Activated CD8-positive, alpha-beta T cell treated with anti-CD3 and anti-CD28 coated beads for 36 hours (primary cell): ENCODE data around the gene GPR158. TPM values are rescaled to one million over a fixed set of nuclear protein-coding genes. Genes with fewer than 3 reads are reported as not detected.

Experiments
- ATAC-seq: fragments of 200-7000 bp; cut with Tn5 transposase; one replicate; pipeline ENCODE4 v1.10.0; 2021; ENCODE audit warnings: mild to moderate bottlenecking, moderate library complexity
- CTCF ChIA-PET: fragments of 350-600 bp; sonication (Branson Sonifier 250); formaldehyde crosslinking; loops from one replicate; lab custom pipeline; 2021; ENCODE audit warnings: antibody characterized with exemption; lab: Charles Lee
- POLR2A ChIA-PET: fragments of 350-600 bp; sonication (Branson Sonifier 250); formaldehyde crosslinking; loops from one replicate; lab custom pipeline; 2021; ENCODE audit warnings: antibody characterized with exemption; lab: Charles Lee
- DNase-seq: peaks from one replicate; pipeline ENCODE4 v3.0.0-alpha.2; 2020
- H3K27ac Mint-ChIP-seq: one replicate; pipeline ENCODE4 v1.8.0; 2021; ENCODE audit warnings: mild to moderate bottlenecking, mixed read lengths
- H3K27me3 Mint-ChIP-seq: one replicate; pipeline ENCODE4 v1.8.0; 2021; ENCODE audit warnings: mixed read lengths
- H3K36me3 Mint-ChIP-seq: one replicate; pipeline ENCODE4 v1.8.0; 2021; ENCODE audit warnings: low read depth, mixed read lengths
- H3K4me1 Mint-ChIP-seq: one replicate; pipeline ENCODE4 v1.8.0; 2021; ENCODE audit warnings: low read depth, mixed read lengths
- H3K4me3 Mint-ChIP-seq: one replicate; pipeline ENCODE4 v1.8.0; 2021; ENCODE audit warnings: mild to moderate bottlenecking, moderate library complexity, mixed read lengths
- H3K9me3 Mint-ChIP-seq: one replicate; pipeline ENCODE4 v1.8.0; 2021; ENCODE audit warnings: mixed read lengths
- intact Hi-C: fragments of 100-400 bp; cut with micrococcal nuclease; formaldehyde crosslinking; loops from one replicate; pipeline ENCODE4 v1.10.0; 2022
- total RNA-seq, 2 experiments: library from RNA; stranded (reverse); gene quantifications; one replicate each; pipeline ENCODE4 v1.2.3, GENCODE V29; 2021
- TF ChIP-seq, protein P1 (sequence below): fragments of 200-600 bp; IDR thresholded peaks from one replicate; pipeline ENCODE4 v1.8.0; 2022; ENCODE audit warnings: antibody characterized with exemption, mild to moderate bottlenecking

GPR158 gene
- total RNA-seq, 2 experiments from 2014 or later = not detected

GRCh38 chr10:25627606-25628005 is 452.8 kb downstream of the GPR158 start:
- no peaks in the 10 kb centered on the region for H3K36me3 Mint-ChIP-seq
- DNase-seq (no peak), ATAC-seq (no peak)
- TF ChIP-seq, protein P1, sequence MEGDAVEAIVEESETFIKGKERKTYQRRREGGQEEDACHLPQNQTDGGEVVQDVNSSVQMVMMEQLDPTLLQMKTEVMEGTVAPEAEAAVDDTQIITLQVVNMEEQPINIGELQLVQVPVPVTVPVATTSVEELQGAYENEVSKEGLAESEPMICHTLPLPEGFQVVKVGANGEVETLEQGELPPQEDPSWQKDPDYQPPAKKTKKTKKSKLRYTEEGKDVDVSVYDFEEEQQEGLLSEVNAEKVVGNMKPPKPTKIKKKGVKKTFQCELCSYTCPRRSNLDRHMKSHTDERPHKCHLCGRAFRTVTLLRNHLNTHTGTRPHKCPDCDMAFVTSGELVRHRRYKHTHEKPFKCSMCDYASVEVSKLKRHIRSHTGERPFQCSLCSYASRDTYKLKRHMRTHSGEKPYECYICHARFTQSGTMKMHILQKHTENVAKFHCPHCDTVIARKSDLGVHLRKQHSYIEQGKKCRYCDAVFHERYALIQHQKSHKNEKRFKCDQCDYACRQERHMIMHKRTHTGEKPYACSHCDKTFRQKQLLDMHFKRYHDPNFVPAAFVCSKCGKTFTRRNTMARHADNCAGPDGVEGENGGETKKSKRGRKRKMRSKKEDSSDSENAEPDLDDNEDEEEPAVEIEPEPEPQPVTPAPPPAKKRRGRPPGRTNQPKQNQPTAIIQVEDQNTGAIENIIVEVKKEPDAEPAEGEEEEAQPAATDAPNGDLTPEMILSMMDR = no peak
- H3K4me3 Mint-ChIP-seq = no peak overlapping the region
- no peaks in the 10 kb centered on the region for H3K9me3 Mint-ChIP-seq
- no peaks in the 10 kb centered on the region for H3K4me1 Mint-ChIP-seq
- intact Hi-C loops = no loop called here
- ChIA-PET POLR2A (no interaction called here), CTCF (no interaction called here)
- H3K27ac Mint-ChIP-seq = no peak overlapping the region
- H3K27me3 Mint-ChIP-seq = no peaks in the 10 kb centered on the region

- CTCF ChIA-PET = no interaction called here
- DNase-seq = no peak
- intact Hi-C loops = no loop called here
Observed at GRCh38 chr10:25629333-25629732, 454.5 kb downstream of the GPR158 start.

GRCh38 chr10:25631471-25631870 is 456.7 kb downstream of the GPR158 start:
- DNase-seq (no peak), ATAC-seq (no peak)
- Mint-ChIP-seq H3K4me3 (no peak overlapping the region), H3K9me3 (no peaks in the 10 kb centered on the region), H3K36me3 (no peaks in the 10 kb centered on the region), H3K27ac (no peak overlapping the region), H3K27me3 (no peaks in the 10 kb centered on the region), H3K4me1 (no peaks in the 10 kb centered on the region)
- CTCF ChIA-PET = no interaction called here
- TF ChIP-seq, protein P1 = no peak
- intact Hi-C loops = no loop called here
- POLR2A ChIA-PET = no interaction called here

More at GRCh38 chr10:25629333-25629732, 454.5 kb downstream of the GPR158 start:
- TF ChIP-seq, protein P1 = no peak
- H3K4me1 Mint-ChIP-seq = no peaks in the 10 kb centered on the region
- no peaks in the 10 kb centered on the region for H3K27me3 Mint-ChIP-seq
- H3K4me3 Mint-ChIP-seq = no peak overlapping the region
- no peak overlapping the region for H3K27ac Mint-ChIP-seq
- ATAC-seq = no peak
- POLR2A ChIA-PET = interaction anchor here (1.1 kb wide), 1 partner anchor 11 kb away, joined by 3 read pairs; no protein-coding TSS in a partner anchor
- no peaks in the 10 kb centered on the region for H3K9me3 Mint-ChIP-seq
- no peaks in the 10 kb centered on the region for H3K36me3 Mint-ChIP-seq

DNA sequence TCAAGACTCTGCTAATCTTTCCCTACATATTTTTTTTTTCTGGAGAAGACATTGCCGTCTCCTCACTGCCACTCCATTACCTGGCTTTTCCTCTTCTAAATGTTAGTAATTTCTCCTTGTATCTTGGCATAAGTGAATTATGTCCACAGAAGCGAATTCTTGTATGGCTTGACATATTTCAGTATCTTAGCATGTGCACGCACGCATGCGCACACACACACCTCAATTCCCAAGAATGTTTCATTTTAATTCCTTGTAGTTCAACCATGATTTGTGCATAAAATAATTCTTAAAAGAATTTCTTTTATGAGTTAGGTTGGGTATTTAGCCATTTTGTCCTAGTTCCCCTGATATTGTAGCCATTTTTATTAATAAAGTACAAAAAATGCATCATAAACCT is 458.0 kb downstream of the GPR158 start:
- H3K27me3 Mint-ChIP-seq = no peaks in the 10 kb centered on the region
- no peak overlapping the region for H3K27ac Mint-ChIP-seq
- H3K36me3 Mint-ChIP-seq = no peaks in the 10 kb centered on the region
- no peaks in the 10 kb centered on the region for H3K4me1 Mint-ChIP-seq
- H3K4me3 Mint-ChIP-seq = no peak overlapping the region
- ATAC-seq (no peak), DNase-seq (no peak)
- ChIA-PET POLR2A (no interaction called here), CTCF (no interaction called here)
- TF ChIP-seq, protein P1 = no peak
- H3K9me3 Mint-ChIP-seq = no peaks in the 10 kb centered on the region
- intact Hi-C loops = no loop called here

DNA sequence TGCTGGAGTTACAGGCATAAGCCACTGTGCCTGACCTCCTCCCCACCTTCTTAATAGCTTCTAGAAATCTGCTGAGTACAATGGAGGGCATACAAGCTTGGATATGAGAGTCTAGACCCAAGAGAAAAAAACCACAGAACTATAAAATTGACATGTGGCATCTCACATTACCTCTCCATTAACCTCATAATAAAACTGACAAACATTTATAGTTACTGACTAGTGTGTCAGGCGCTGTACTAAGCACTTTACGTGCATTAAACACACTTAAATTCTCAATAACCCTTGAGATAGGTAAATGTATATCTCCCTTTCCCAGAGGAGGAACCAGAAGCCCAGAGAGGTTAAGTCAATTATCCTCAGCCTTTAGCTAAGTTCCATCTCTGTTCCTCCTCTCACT is 458.7 kb downstream of the GPR158 start:
- H3K4me1 Mint-ChIP-seq = no peaks in the 10 kb centered on the region
- ChIA-PET POLR2A (no interaction called here), CTCF (no interaction called here)
- DNase-seq = no peak
- intact Hi-C loops = no loop called here
- no peaks in the 10 kb centered on the region for H3K9me3 Mint-ChIP-seq
- no peaks in the 10 kb centered on the region for H3K36me3 Mint-ChIP-seq
- no peaks in the 10 kb centered on the region for H3K27me3 Mint-ChIP-seq
- H3K27ac Mint-ChIP-seq = no peak overlapping the region
- no peak for ATAC-seq
- no peak overlapping the region for H3K4me3 Mint-ChIP-seq
- TF ChIP-seq, protein P1 = no peak
